Mammary epithelial cell (primary cell): ENCODE results near the gene CCSER2.
A peak's percentile ranks its signal among the peaks of the same experiment; 100 is the strongest.

ENCODE experiments used
- CTCF ChIP-seq, 2 donors: IDR thresholded peaks in 1 of 2; conservative IDR thresholded peaks in 1 of 2; 2 replicates each; pipeline ENCODE4 v1.5.1; 2011 to 2012; ENCODE audit warnings: inconsistent platforms in 2 of 2, low read length in 2 of 2, mild to moderate bottlenecking in 2 of 2, control low read depth in 1 of 2, low read depth in 1 of 2; ENCODE audit not compliant: insufficient read depth in 1 of 2; ENCODE audit errors: extremely low read depth in 1 of 2
- EZH2 ChIP-seq: IDR thresholded peaks from 2 replicates; pipeline ENCODE4 v1.6.1; 2012; ENCODE audit warnings: low read length, inconsistent platforms, borderline replicate concordance

- TF ChIP-seq CTCF (conservative IDR thresholded peaks at IDR 0.05 in 1 of 2, IDR thresholded peaks at IDR 0.05 in 1 of 2; ENCODE audit: extremely low read depth in 1 of 2, insufficient read depth in 1 of 2, low read depth in 1 of 2, low read length in 2 of 2) (peak; percentile 48 to 72), EZH2 (no peak)
These were observed 209.1 kb downstream of the CCSER2 start for GRCh38 chr10:84537447-84537931.
